Activated CD8-positive, alpha-beta T cell treated with anti-CD3 and anti-CD28 coated beads for 36 hours (primary cell): ENCODE data around the gene PIGP. TPM values are rescaled to one million over a fixed set of nuclear protein-coding genes. Genes with fewer than 3 reads are reported as not detected.
"Not testable (repeated sequence)": the region's sequence is repeated elsewhere in the genome, so short reads cannot be mapped to it uniquely, and the experiment has no call there.

Experiments used
- ATAC-seq: fragments of 200-7000 bp; cut with Tn5 transposase; one replicate; pipeline ENCODE4 v1.10.0; 2021; ENCODE audit warnings: mild to moderate bottlenecking, moderate library complexity
- CTCF ChIA-PET: fragments of 350-600 bp; sonication (Branson Sonifier 250); formaldehyde crosslinking; loops from one replicate; lab custom pipeline; 2021; ENCODE audit warnings: antibody characterized with exemption; lab: Charles Lee
- POLR2A ChIA-PET: fragments of 350-600 bp; sonication (Branson Sonifier 250); formaldehyde crosslinking; loops from one replicate; lab custom pipeline; 2021; ENCODE audit warnings: antibody characterized with exemption; lab: Charles Lee
- DNase-seq: peaks from one replicate; pipeline ENCODE4 v3.0.0-alpha.2; 2020
- H3K27ac Mint-ChIP-seq: one replicate; pipeline ENCODE4 v1.8.0; 2021; ENCODE audit warnings: mild to moderate bottlenecking, mixed read lengths
- H3K27me3 Mint-ChIP-seq: one replicate; pipeline ENCODE4 v1.8.0; 2021; ENCODE audit warnings: mixed read lengths
- H3K36me3 Mint-ChIP-seq: one replicate; pipeline ENCODE4 v1.8.0; 2021; ENCODE audit warnings: low read depth, mixed read lengths
- H3K4me1 Mint-ChIP-seq: one replicate; pipeline ENCODE4 v1.8.0; 2021; ENCODE audit warnings: low read depth, mixed read lengths
- H3K4me3 Mint-ChIP-seq: one replicate; pipeline ENCODE4 v1.8.0; 2021; ENCODE audit warnings: mild to moderate bottlenecking, moderate library complexity, mixed read lengths
- H3K9me3 Mint-ChIP-seq: one replicate; pipeline ENCODE4 v1.8.0; 2021; ENCODE audit warnings: mixed read lengths
- intact Hi-C: fragments of 100-400 bp; cut with micrococcal nuclease; formaldehyde crosslinking; loops from one replicate; pipeline ENCODE4 v1.10.0; 2022
- total RNA-seq, 2 experiments: library from RNA; stranded (reverse); gene quantifications; one replicate each; pipeline ENCODE4 v1.2.3, GENCODE V29; 2021
- TF ChIP-seq, protein P1 (sequence below): fragments of 200-600 bp; IDR thresholded peaks from one replicate; pipeline ENCODE4 v1.8.0; 2022; ENCODE audit warnings: antibody characterized with exemption, mild to moderate bottlenecking

The PIGP gene
- 10 to 100 TPM; 23.4 to 24.3 TPM for total RNA-seq

DNA sequence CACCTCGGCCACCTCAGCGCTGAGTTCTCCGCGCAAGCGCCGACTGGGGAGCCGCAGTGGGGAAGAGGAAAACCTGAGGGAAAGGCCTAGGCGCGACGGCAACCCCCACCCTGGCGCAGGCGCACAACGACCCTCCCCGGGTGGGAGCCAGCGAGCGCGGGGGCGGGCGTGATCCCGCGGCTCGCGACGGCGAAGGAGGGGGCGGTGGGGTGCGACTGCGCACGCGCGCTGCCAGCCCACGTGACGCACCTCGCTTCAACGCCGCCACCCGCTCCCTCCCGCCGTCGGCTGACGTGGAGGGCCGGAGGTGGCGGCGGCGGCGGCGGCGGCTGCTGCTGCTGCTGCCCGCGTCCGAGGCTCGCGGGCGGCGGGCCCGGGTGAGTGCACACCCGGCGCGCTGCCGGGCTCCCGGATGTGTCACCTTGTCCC, at the start of gene PIGP, which contains the start of gene TTC3:
Gene PIGP, minus strand, starts transcription at position 84 of the 429 bp plus-strand sequence. CDS start 556 bp downstream, outside the sequence.
Gene TTC3, plus strand, starts transcription at position 267 of the 429 bp plus-strand sequence. CDS start 14,004 bp downstream, outside the sequence.
- H3K4me1 Mint-ChIP-seq: peaks cover 39% of the 10 kb centered on the region
- no peaks in the 10 kb centered on the region for H3K27me3 Mint-ChIP-seq
- intact Hi-C loops: loop anchor here (10.0 kb wide), 1 partner anchor 88 kb away; no protein-coding TSS in a partner anchor
- H3K4me3 Mint-ChIP-seq: peak within 1 kb of the TSS; percentile 94
- DNase-seq: peak; percentile 93
- peaks cover 24% of the 10 kb centered on the region for H3K36me3 Mint-ChIP-seq
- ATAC-seq: peak; percentile 73
- peaks cover under 1% of the 10 kb centered on the region for H3K9me3 Mint-ChIP-seq
- peak within 1 kb of the TSS; percentile 92 for H3K27ac Mint-ChIP-seq
- CTCF ChIA-PET: no interaction called here
- POLR2A ChIA-PET: interaction anchor here (1.3 kb wide), 1 partner anchor 491 kb away, joined by 3 read pairs; no protein-coding TSS in a partner anchor
- TF ChIP-seq, protein P1, sequence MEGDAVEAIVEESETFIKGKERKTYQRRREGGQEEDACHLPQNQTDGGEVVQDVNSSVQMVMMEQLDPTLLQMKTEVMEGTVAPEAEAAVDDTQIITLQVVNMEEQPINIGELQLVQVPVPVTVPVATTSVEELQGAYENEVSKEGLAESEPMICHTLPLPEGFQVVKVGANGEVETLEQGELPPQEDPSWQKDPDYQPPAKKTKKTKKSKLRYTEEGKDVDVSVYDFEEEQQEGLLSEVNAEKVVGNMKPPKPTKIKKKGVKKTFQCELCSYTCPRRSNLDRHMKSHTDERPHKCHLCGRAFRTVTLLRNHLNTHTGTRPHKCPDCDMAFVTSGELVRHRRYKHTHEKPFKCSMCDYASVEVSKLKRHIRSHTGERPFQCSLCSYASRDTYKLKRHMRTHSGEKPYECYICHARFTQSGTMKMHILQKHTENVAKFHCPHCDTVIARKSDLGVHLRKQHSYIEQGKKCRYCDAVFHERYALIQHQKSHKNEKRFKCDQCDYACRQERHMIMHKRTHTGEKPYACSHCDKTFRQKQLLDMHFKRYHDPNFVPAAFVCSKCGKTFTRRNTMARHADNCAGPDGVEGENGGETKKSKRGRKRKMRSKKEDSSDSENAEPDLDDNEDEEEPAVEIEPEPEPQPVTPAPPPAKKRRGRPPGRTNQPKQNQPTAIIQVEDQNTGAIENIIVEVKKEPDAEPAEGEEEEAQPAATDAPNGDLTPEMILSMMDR: no peak

DNA sequence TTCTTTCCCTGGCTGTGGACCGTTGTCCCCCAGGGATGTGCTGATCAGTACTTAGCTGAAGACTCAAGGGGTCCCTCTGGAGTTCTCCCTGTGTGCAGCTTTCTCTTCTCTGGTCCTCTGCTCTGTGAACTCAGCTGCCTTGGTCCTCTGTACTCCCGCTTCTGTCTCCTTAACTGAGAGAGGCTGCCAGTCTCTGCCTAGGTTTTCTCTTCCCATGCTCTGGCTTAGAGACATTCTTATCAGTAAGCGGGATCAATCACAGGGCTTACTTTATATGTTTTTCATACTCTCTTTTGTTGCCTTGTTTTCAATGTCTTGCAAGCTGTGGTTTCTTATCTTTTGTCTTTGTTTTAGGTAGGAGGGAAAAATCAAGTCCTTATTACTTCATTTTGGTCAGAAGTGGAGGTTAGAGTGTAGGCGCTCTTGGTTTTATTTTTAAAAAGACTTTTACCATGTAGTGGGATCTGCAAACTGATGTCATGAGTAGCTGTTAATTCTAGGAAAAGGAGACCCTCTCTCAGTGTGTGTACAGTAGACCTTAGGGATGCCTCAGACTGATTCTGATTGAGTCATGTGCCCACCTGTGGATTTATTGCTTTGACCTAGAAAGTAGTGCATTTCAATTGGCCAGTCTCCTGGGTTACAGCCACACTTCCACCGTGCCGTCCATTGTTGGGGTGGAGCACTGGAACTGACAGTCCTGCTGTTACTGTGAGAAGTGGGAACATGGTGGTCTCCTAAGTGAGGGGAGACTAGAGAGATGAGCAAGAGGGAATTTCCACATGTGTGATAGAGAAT, 46.7 kb upstream of the PIGP start:
- ATAC-seq (peak; percentile 61), DNase-seq (no peak)
- H3K4me1 Mint-ChIP-seq: peaks cover 31% of the 10 kb centered on the region
- peak overlapping the region; percentile 84 for H3K27ac Mint-ChIP-seq
- H3K27me3 Mint-ChIP-seq: no peaks in the 10 kb centered on the region
- intact Hi-C loops: no loop called here
- H3K9me3 Mint-ChIP-seq: no peaks in the 10 kb centered on the region
- POLR2A ChIA-PET: no interaction called here
- H3K4me3 Mint-ChIP-seq: no peak overlapping the region
- TF ChIP-seq, protein P1: no peak
- peaks cover 27% of the 10 kb centered on the region for H3K36me3 Mint-ChIP-seq
- CTCF ChIA-PET: interaction anchor here (1.4 to 1.6 kb wide), 3 partner anchors 13 to 109 kb away, joined by 3 read pairs; no protein-coding TSS in a partner anchor

DNA sequence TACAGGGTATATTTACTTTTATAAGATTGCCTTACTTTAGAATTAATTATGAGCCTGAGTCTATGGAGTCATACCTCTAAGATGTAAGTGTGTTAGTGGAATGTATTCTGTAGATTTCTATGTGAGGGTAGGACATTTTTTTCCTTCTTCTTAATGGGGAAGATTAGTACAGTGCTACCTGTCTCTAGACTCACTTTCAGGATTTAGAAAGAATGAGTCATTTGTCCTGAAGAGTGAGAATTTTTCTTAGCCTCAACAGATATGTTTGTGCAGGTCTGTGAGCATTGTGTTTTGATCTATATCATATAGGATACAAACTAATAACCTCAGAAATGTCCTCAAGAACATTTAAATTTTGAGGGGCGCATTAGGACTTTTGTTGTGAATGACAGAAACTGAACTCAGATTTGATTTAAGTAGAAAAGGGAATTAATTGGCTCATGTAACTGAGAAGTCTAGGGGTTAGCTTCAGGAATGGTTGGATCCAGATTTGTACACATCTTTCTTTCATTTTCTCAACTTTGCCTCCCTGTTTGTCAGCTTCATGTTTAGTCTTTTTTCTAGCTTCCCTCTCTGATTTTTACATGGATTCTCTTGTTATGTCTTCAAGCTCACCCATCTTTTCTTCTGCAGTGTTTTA, 45.4 kb upstream of the PIGP start:
- ChIA-PET CTCF (interaction anchor here (1.0 kb wide), 1 partner anchor 9 kb away, joined by 3 read pairs; no protein-coding TSS in a partner anchor), POLR2A (no interaction called here)
- peaks cover 31% of the 10 kb centered on the region for H3K4me1 Mint-ChIP-seq
- H3K36me3 Mint-ChIP-seq: peaks cover 30% of the 10 kb centered on the region
- ATAC-seq (peak; percentile 42), DNase-seq (no peak)
- H3K9me3 Mint-ChIP-seq: peaks cover 1% of the 10 kb centered on the region
- H3K27me3 Mint-ChIP-seq: no peaks in the 10 kb centered on the region
- intact Hi-C loops: no loop called here
- no peak overlapping the region for H3K4me3 Mint-ChIP-seq
- H3K27ac Mint-ChIP-seq: peak overlapping the region; percentile 36
- TF ChIP-seq, protein P1: no peak

DNA sequence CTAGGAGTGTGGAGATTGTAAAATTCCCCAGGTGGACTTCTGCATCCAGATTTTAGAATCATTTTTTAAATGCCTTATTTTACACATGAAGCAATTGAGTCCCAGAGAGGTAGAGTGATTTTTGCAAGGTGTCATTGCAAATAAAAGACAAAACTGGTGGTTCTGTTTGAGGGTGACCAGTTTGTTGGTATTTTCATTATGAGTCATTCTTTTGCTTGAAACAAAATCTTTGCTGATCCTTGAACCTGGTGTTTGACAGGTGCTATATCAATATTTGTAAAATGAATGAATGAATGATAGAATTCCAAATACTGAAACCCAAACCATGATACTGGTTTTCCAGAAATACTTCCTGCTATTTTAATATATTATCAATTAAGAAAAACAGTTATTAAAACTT, 44.3 kb upstream of the PIGP start:
- intact Hi-C loops: no loop called here
- CTCF ChIA-PET: no interaction called here
- H3K36me3 Mint-ChIP-seq: peaks cover 28% of the 10 kb centered on the region
- H3K27me3 Mint-ChIP-seq: no peaks in the 10 kb centered on the region
- POLR2A ChIA-PET: no interaction called here
- no peak for ATAC-seq
- no peak for DNase-seq
- H3K4me3 Mint-ChIP-seq: no peak overlapping the region
- H3K9me3 Mint-ChIP-seq: peaks cover 1% of the 10 kb centered on the region
- peaks cover 31% of the 10 kb centered on the region for H3K4me1 Mint-ChIP-seq
- TF ChIP-seq, protein P1: no peak
- H3K27ac Mint-ChIP-seq: no peak overlapping the region

DNA sequence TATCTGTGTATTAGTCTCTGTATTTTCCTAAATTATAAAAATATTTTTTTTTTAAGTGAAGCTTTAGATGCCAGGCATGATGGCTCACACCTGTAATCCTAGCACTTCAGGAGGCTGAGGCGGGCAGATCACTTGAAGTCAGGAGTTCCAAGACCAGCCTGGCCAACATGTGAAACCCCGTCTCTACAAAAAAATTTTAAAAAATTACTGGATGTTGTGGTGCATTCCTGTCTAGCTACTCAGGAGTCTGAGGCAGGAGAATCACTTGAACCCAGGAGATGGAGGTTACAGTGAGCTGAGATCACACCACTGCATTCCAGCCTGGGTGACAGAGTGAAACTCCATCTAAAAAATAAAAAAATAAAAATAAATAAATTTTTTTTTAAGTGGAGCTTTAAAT, 43.6 kb upstream of the PIGP start:
- peaks cover 31% of the 10 kb centered on the region for H3K4me1 Mint-ChIP-seq
- H3K9me3 Mint-ChIP-seq, H3K27me3 Mint-ChIP-seq, intact Hi-C loops, H3K4me3 Mint-ChIP-seq, DNase-seq, ATAC-seq, POLR2A ChIA-PET, H3K27ac Mint-ChIP-seq: not testable (repeated sequence)
- CTCF ChIA-PET: interaction anchor here (1.2 kb wide), 1 partner anchor 20 kb away, joined by 3 read pairs; no protein-coding TSS in a partner anchor
- peaks cover 28% of the 10 kb centered on the region for H3K36me3 Mint-ChIP-seq

DNA sequence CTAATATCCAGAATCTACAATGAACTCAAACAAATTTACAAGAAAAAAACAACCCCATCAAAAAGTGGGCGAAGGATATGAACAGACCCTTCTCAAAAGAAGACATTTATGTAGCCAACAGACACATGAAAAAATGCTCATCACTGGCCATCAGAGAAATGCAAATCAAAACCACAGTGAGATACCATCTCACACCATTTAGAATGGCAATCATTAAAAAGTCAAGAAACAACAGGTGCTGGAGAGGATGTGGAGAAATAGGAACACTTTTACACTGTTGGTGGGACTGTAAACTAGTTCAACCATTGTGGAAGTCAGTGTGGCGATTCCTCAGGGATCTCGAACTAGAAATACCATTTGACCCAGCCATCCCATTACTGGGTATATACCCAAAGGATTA, 41.4 kb upstream of the PIGP start:
- Mint-ChIP-seq H3K4me1 (peaks cover 15% of the 10 kb centered on the region), H3K36me3 (peaks cover 30% of the 10 kb centered on the region)
- CTCF ChIA-PET, POLR2A ChIA-PET, H3K9me3 Mint-ChIP-seq, intact Hi-C loops, H3K27ac Mint-ChIP-seq, H3K4me3 Mint-ChIP-seq, H3K27me3 Mint-ChIP-seq, ATAC-seq, DNase-seq: not testable (repeated sequence)

DNA sequence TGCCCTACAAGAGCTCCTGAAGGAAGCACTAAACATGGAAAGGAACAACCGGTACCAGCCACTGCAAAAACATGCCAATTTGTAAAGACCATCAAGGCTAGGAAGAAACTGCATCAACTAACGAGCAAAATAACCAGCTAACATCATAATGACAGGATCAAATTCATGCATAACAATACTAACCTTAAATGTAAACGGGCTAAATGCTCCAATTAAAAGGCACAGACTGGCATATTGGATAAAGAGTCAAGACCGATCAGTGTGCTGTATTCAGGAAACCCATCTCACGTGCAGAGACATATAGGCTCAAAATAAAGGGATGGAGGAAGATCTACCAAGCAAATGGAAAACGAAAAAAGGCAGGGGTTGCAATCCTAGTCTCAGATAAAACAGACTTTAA, 38.2 kb upstream of the PIGP start:
- intact Hi-C loops, CTCF ChIA-PET, DNase-seq, H3K9me3 Mint-ChIP-seq, H3K4me1 Mint-ChIP-seq, ATAC-seq, POLR2A ChIA-PET, H3K4me3 Mint-ChIP-seq, H3K27me3 Mint-ChIP-seq, H3K27ac Mint-ChIP-seq: not testable (repeated sequence)
- H3K36me3 Mint-ChIP-seq: peaks cover 44% of the 10 kb centered on the region
